ENCODE results near the gene NINL.

- no peak for TF ChIP-seq CTCF (IDR thresholded peaks at IDR 0.05; ENCODE audit: insufficient read depth, low read length)
- no peak for TF ChIP-seq SPI1 (IDR thresholded peaks at IDR 0.05; ENCODE audit: borderline replicate concordance, low read depth)
Observed at GRCh38 chr20:25461281-25461650, 124.1 kb downstream of the NINL start.

All from HL-60 (cell line).